Activated naive CD4-positive, alpha-beta T cell (primary cell): ENCODE measurements around the gene HOMER1.
"Not testable (repeated sequence)": the region's sequence is repeated elsewhere in the genome, so short reads cannot be mapped to it uniquely, and the experiment has no call there.

ENCODE experiments used
- DNase-seq, 4 experiments: peaks; one replicate each; lab custom pipeline; 2025; lab: John Stamatoyannopoulos, UW

HOMER1 gene

GRCh38 chr5:79418276-79418675 lies 95.7 kb downstream of the HOMER1 start:
- no peak for DNase-seq

- DNase-seq = no peak
Observed at GRCh38 chr5:79417495-79417894, 96.4 kb downstream of the HOMER1 start.

GRCh38 chr5:79416499-79416898 lies 97.4 kb downstream of the HOMER1 start:
- DNase-seq = no peak

- DNase-seq = no peak
Observed at GRCh38 chr5:79413112-79413511, 100.8 kb downstream of the HOMER1 start.

- DNase-seq = no peak
Observed at GRCh38 chr5:79408028-79408427, 105.9 kb downstream of the HOMER1 start.

DNA sequence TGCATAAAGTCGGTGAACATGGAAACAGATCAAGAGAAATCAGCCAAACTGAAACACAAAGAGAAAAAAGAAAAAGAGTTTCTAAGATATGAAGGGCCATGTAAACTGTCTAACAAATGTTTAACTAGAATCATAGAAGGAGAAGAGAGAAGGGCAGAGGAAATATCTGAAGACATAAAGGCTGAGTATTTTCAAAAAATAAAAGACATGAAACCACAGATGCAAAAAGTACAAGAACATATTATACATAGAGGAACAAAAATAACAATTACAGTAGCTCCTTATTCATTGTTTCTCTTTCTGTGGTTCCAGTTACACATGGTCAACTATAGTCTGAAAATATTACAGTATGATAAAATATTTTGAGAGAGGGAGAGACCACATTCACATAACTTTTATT lies 106.3 kb downstream of the HOMER1 start:
- no peak for DNase-seq

DNA sequence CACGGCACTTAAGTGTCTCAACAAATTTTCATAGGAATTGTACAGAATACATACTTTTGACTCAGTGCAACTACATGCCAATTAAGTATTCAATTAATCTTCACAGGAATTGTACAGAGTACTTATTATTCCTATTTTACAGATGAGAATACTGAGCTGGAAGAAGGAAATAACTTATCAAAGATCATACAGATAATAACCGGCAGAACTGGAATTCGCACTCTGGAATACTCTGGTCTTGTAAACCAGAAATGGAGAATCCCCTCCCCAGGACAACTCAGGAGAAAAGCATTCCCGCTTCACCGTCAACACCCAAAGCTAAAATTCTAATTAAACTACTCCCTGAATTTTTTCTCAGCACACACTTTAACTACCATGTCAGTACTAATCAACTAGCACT lies 112.7 kb downstream of the HOMER1 start:
- no peak for DNase-seq

- no peak for DNase-seq
Observed at GRCh38 chr5:79399046-79399445, 114.9 kb downstream of the HOMER1 start.

DNA sequence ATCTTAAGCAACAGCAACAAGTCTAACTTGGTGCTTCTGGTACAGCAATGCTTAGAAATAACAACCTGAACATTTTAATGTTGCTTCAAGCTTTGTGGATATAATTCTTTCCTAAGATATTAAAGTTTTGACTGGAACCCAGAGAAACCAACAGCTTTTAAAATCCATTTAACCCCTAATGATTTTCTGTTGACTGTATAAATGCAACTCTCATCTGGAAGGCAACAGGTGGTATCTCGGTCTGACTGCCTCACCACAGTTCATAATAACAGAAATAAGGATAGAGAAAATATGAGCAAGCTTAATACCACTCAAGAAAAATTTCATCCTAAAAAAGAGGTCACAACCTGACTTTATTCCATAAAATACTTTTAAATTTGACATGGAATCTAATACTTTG lies 116.9 kb downstream of the HOMER1 start:
- no peak for DNase-seq

DNA sequence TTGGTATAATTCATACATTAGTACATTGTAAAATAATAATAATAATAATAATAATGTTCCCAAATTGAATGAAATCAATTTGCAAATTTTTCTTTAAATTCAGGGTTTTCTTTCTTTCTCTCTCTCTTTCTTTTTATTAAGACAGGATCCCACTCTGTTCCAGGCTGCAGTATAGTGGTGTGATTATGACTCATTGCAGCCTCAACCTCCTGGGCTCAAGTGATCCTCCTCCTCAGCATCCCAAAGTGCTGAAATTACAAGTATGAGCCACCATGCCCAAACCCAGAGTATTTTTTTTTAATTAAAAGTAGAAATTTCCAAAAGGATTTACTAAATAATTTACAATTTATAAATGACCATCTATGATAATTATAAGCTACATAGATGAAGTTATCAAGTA lies 117.7 kb downstream of the HOMER1 start:
- no peak for DNase-seq

DNA sequence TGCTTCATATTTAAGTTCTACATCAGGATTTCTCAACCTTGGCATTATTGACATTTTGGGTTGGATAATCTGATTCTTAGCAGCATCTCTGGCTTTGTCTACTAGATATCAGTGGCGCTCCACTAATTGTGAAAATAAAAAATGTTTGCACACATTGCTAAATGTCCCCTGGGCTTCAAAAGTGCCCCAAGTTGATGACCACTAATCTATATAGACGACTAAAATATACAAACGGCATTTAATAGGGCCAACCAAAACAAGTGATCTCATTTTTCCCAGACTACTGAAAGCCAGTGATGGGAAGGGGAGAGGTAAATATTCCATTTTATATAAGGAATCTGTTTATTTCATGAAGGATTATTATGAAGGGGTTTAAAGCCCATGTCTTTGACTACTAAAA lies 118.6 kb downstream of the HOMER1 start:
- DNase-seq = no peak

DNA sequence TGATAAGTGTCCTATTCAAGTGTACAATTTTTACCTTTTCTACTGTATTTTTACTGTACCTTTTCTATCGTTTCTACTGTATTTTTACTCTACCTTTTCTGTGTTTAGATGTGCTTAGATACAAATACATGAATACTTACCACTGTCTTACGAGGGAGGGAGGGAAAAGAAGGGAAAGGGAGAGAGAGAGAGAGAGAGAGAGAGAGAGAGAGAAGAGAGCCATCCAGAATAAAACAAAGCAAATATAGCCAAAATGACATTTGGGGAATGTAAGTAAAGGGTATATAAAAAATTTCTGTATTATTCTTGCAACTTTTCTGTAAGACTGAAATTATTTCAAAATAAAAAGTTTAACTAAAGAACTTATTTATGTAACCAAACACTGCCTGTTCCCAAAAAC lies 121.2 kb downstream of the HOMER1 start:
- DNase-seq = no peak

- no peak for DNase-seq
Observed at GRCh38 chr5:79386679-79387078, 127.3 kb downstream of the HOMER1 start.

- DNase-seq = not testable (repeated sequence)
Observed at GRCh38 chr5:79385126-79385525, 128.8 kb downstream of the HOMER1 start.

DNA sequence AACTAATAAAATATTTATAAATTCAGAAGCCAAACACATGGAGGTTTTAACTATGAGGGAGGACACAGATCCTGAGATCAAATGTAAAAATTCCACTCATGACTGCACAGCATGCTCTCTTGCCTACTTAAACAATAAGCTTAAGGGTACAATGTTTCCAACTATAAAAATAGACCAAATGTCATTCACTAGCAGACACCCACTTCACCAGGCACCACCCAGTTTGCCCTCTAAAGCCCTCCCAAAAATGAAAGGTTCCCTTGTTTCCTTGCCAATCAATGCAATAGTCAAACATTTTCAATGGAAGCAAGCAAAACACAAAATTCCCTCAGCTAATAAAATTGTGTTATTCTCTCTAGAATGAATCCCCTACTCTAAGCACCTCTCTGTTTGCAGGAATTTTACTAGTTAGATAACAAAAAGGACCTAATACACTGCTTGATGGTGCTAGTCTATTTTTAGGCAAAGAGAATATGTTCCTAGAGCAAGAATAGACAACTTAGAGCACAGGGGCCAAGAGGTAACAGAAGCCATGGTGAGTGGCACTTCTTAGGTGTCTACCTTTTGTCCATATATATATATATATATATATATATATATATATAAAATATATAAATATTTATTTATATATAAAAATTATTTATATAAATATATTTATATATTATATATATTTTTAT lies 135.3 kb downstream of the HOMER1 start:
- DNase-seq = no peak

DNA sequence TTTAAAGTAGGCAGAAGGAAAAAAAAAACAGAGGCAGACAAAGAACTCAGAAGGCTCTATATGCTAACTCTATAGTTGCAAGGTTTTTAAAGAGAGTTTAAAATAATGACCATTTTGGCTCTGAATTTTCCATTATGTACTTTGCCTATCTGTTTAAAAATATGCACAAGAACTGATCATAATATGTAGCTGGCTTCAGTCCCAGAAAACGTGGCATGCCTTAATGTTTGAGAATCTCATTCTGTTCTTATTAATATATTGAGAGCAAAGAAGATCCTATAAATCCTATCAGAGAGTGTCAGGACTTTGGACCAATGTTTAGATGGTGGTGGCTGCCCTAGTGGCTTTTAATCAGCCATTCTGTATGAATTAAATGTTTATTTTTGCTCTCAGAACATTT lies 156.5 kb downstream of the HOMER1 start:
- no peak for DNase-seq

GRCh38 chr5:79349881-79350280 lies 164.1 kb downstream of the HOMER1 start:
- DNase-seq = no peak

DNA sequence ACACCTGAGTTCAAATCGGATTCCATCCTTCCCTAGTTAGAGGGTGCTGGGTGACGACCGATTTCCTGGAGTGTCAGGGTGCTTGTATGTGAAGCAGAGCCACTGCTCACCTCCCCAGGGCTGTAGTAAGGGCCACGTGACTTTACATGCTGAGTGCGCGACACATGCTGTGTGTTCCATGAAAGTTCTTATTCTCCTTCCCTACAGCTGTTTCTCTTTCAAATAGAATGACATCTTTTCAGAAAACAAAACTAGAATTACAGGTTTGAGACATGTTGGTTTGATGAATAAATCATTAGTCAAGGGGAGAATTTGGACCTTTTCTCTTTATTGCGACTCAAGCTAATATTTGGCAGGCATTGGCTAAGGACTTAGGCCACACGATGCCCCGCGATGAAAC lies 164.9 kb downstream of the HOMER1 start:
- DNase-seq = no peak

GRCh38 chr5:79346420-79346824 lies 167.5 kb downstream of the HOMER1 start:
- no peak for DNase-seq

GRCh38 chr5:79333852-79334557 lies 179.9 kb downstream of the HOMER1 start:
- no peak for DNase-seq

DNA sequence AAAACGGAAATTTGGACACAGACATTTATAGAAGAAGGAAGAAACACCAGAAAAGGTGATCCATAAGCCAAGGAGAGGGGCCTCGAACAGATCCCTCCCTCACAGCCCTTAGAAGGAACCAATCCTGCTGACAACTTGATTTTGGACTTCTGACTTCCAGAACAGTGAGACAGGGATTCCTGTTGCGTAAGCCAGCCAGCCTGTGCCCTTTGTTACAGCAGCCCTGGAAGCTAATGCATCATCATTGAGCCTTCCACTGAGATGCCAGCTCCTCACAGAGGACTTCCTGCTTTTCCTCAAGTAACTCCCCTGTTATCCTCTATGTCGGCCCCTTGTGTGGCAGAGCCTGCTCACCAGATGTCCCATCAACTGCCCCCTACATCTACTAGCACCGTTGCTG lies 183.9 kb downstream of the HOMER1 start:
- no peak for DNase-seq

GRCh38 chr5:79329453-79329852 lies 184.5 kb downstream of the HOMER1 start:
- no peak for DNase-seq
